Stomach smooth muscle (tissue), 2 donors: ENCODE data around the gene NSL1.

Experiments used
- H3K27ac ChIP-seq: one replicate; pipeline ENCODE4 v1.7.0; 2013; ENCODE audit warnings: mild to moderate bottlenecking, low read length, inconsistent platforms
- H3K27me3 ChIP-seq, 2 donors: one replicate each; pipeline ENCODE4 v1.7.0; 2013; ENCODE audit warnings: low read length in 2 of 2; ENCODE audit not compliant: insufficient read depth in 2 of 2, control insufficient read depth in 1 of 2
- H3K36me3 ChIP-seq, 2 donors: one replicate each; pipeline ENCODE4 v1.7.0; 2013; ENCODE audit warnings: low read length in 2 of 2; ENCODE audit not compliant: control insufficient read depth in 2 of 2, insufficient read depth in 2 of 2
- H3K4me1 ChIP-seq: one replicate; pipeline ENCODE4 v1.7.0; 2013; ENCODE audit warnings: low read length; ENCODE audit not compliant: control insufficient read depth, insufficient read depth
- H3K4me3 ChIP-seq, 2 donors: one replicate each; pipeline ENCODE4 v1.7.0; 2013; ENCODE audit warnings: low read length in 2 of 2
- H3K9ac ChIP-seq, 2 donors: one replicate each; pipeline ENCODE4 v1.7.0; 2013; ENCODE audit warnings: low read length in 2 of 2, mild to moderate bottlenecking in 1 of 2
- H3K9me3 ChIP-seq, 2 donors: one replicate each; pipeline ENCODE4 v1.7.0; 2013; ENCODE audit warnings: low read length in 2 of 2; ENCODE audit not compliant: control insufficient read depth in 2 of 2
- donor health status: healthy.
- donor health status: Pancreatic carcinoma.

NSL1 gene

GRCh38 chr1:212819726-212820125 lies 28.1 kb upstream of the NSL1 start:
- Histone ChIP-seq H3K9ac (no peak overlapping the region), H3K9me3 (no peaks in the 10 kb centered on the region), H3K4me3 (no peak overlapping the region), H3K36me3 (no peaks in the 10 kb centered on the region), H3K27me3 (no peaks in the 10 kb centered on the region), H3K27ac (no peak overlapping the region), H3K4me1 (no peaks in the 10 kb centered on the region)

- Histone ChIP-seq H3K27me3 (no peaks in the 10 kb centered on the region), H3K36me3 (peaks cover 0 to 2% of the 10 kb centered on the region in 2 donors), H3K27ac (no peak overlapping the region)
These were observed 25.1 kb upstream of the NSL1 start for GRCh38 chr1:212816567-212817278.

GRCh38 chr1:212814537-212815334 lies 23.2 kb upstream of the NSL1 start:
- peaks cover 0 to 2% of the 10 kb centered on the region in 2 donors for H3K36me3 ChIP-seq
- H3K9me3 ChIP-seq, result no peaks in the 10 kb centered on the region
- no peak overlapping the region for H3K4me3 ChIP-seq
- no peaks in the 10 kb centered on the region for H3K27me3 ChIP-seq
- H3K27ac ChIP-seq, result no peak overlapping the region
- no peaks in the 10 kb centered on the region for H3K4me1 ChIP-seq
- no peak overlapping the region for H3K9ac ChIP-seq

More at GRCh38 chr1:212816567-212817278, 25.1 kb upstream of the NSL1 start:
- H3K4me3 ChIP-seq, result no peak overlapping the region
- H3K4me1 ChIP-seq, result no peaks in the 10 kb centered on the region
- H3K9me3 ChIP-seq, result no peaks in the 10 kb centered on the region
- H3K9ac ChIP-seq, result no peak overlapping the region

- H3K9ac ChIP-seq, result no peak overlapping the region
- H3K4me1 ChIP-seq, result no peaks in the 10 kb centered on the region
- H3K36me3 ChIP-seq, result peaks cover 3 to 5% of the 10 kb centered on the region in 2 donors
- no peaks in the 10 kb centered on the region for H3K27me3 ChIP-seq
- H3K9me3 ChIP-seq, result no peaks in the 10 kb centered on the region
- no peak overlapping the region for H3K4me3 ChIP-seq
- H3K27ac ChIP-seq, result no peak overlapping the region
These were observed 14.2 kb upstream of the NSL1 start for GRCh38 chr1:212805767-212806166.

GRCh38 chr1:212797681-212798080 lies 6.1 kb upstream of the NSL1 start:
- H3K4me3 ChIP-seq, result no peak overlapping the region
- H3K27me3 ChIP-seq, result no peaks in the 10 kb centered on the region
- no peaks in the 10 kb centered on the region for H3K9me3 ChIP-seq
- H3K36me3 ChIP-seq, result peaks cover 10 to 16% of the 10 kb centered on the region in 2 donors
- no peak overlapping the region for H3K9ac ChIP-seq
- H3K27ac ChIP-seq, result no peak overlapping the region
- peaks cover 2% of the 10 kb centered on the region for H3K4me1 ChIP-seq

- Histone ChIP-seq H3K27me3 (no peaks in the 10 kb centered on the region), H3K4me1 (peaks cover 11% of the 10 kb centered on the region), H3K4me3 (no peak overlapping the region), H3K9me3 (no peaks in the 10 kb centered on the region), H3K9ac (no peak overlapping the region), H3K27ac (no peak overlapping the region), H3K36me3 (peaks cover 10 to 13% of the 10 kb centered on the region in 2 donors)
These were observed 3.0 kb upstream of the NSL1 start for GRCh38 chr1:212794561-212795014.

- Histone ChIP-seq H3K27ac (peak overlapping the region; percentile 96), H3K27me3 (no peaks in the 10 kb centered on the region), H3K4me3 (peak overlapping the region; percentile 99), H3K9ac (peak overlapping the region; percentile 100), H3K36me3 (peaks cover 2 to 3% of the 10 kb centered on the region in 2 donors), H3K9me3 (no peaks in the 10 kb centered on the region), H3K4me1 (peaks cover 11% of the 10 kb centered on the region)
These were observed 875 bp upstream of the NSL1 start for GRCh38 chr1:212792396-212792908.

GRCh38 chr1:212791261-212791675 lies 309 bp downstream of the NSL1 start:
- H3K4me1 ChIP-seq, result peaks cover 11% of the 10 kb centered on the region
- H3K36me3 ChIP-seq, result peaks cover 0 to 7% of the 10 kb centered on the region in 2 donors
- no peaks in the 10 kb centered on the region for H3K27me3 ChIP-seq
- peak overlapping the region; percentile 100 for H3K9ac ChIP-seq
- no peaks in the 10 kb centered on the region for H3K9me3 ChIP-seq
- H3K4me3 ChIP-seq, result peak overlapping the region; percentile 99
- peak overlapping the region; percentile 96 for H3K27ac ChIP-seq

GRCh38 chr1:212785871-212786270 lies 5.7 kb downstream of the NSL1 start:
- Histone ChIP-seq H3K9ac (no peak overlapping the region), H3K4me3 (no peak overlapping the region), H3K27ac (no peak overlapping the region), H3K27me3 (no peaks in the 10 kb centered on the region), H3K36me3 (peaks cover 8 to 24% of the 10 kb centered on the region in 2 donors), H3K4me1 (peaks cover 4% of the 10 kb centered on the region), H3K9me3 (no peaks in the 10 kb centered on the region)

GRCh38 chr1:212783976-212784375 lies 7.6 kb downstream of the NSL1 start:
- Histone ChIP-seq H3K9ac (no peak overlapping the region), H3K36me3 (peaks cover 8 to 24% of the 10 kb centered on the region in 2 donors), H3K27me3 (no peaks in the 10 kb centered on the region), H3K4me1 (no peaks in the 10 kb centered on the region), H3K9me3 (no peaks in the 10 kb centered on the region), H3K27ac (no peak overlapping the region), H3K4me3 (no peak overlapping the region)
